Right renal cortex interstitium (tissue), 3 donors: ENCODE results near the gene PPFIA1. TPM values are rescaled to one million over a fixed set of nuclear protein-coding genes. Genes with fewer than 3 reads are reported as not detected.
"Not testable (repeated sequence)": the region's sequence is repeated elsewhere in the genome, so short reads cannot be mapped to it uniquely, and the experiment has no call there.

Experiments used
- DNase-seq, 3 donors: peaks; one replicate each; pipeline ENCODE4 v3.0.0-alpha.2; 2013; ENCODE audit warnings: low read depth in 3 of 3, low spot score in 2 of 3
- polyA plus RNA-seq, 3 donors: library from polyadenylated mRNA; unstranded; fragments of 120-200 nt; gene quantifications; one replicate each; pipeline ENCODE4 v1.2.1, GENCODE V29; 2013; ENCODE audit not compliant: insufficient read length in 3 of 3

The PPFIA1 gene
- polyA plus RNA-seq, 3 donors: 40.2 to 44.4 (median 42.1) TPM

- DNase-seq: no peak
Measured at GRCh38 chr11:70292863-70293262, 22.4 kb downstream of the PPFIA1 start.

GRCh38 chr11:70295166-70295565, 24.7 kb downstream of the PPFIA1 start:
- not testable (repeated sequence) for DNase-seq

- no peak for DNase-seq
Measured at GRCh38 chr11:70296681-70297080, 26.2 kb downstream of the PPFIA1 start.

GRCh38 chr11:70297341-70297740, 26.9 kb downstream of the PPFIA1 start:
- DNase-seq: no peak

GRCh38 chr11:70298243-70298915, 27.9 kb downstream of the PPFIA1 start:
- no peak for DNase-seq

- no peak for DNase-seq
Measured at GRCh38 chr11:70299636-70300035, 29.1 kb downstream of the PPFIA1 start.

GRCh38 chr11:70301191-70301590, 30.7 kb downstream of the PPFIA1 start:
- no peak for DNase-seq

GRCh38 chr11:70301721-70302418, 31.4 kb downstream of the PPFIA1 start:
- no peak for DNase-seq

GRCh38 chr11:70302419-70302752, 31.9 kb downstream of the PPFIA1 start:
- no peak for DNase-seq

GRCh38 chr11:70303070-70303469, 32.6 kb downstream of the PPFIA1 start:
- no peak for DNase-seq

GRCh38 chr11:70304208-70304603, 33.7 kb downstream of the PPFIA1 start:
- no peak for DNase-seq

GRCh38 chr11:70305501-70305900, 35.0 kb downstream of the PPFIA1 start:
- DNase-seq: no peak

GRCh38 chr11:70306586-70307033, 36.1 kb downstream of the PPFIA1 start:
- DNase-seq: no peak

- DNase-seq: no peak
Measured at GRCh38 chr11:70307176-70307575, 36.7 kb downstream of the PPFIA1 start.

GRCh38 chr11:70311616-70312015, 41.1 kb downstream of the PPFIA1 start:
- DNase-seq: no peak

GRCh38 chr11:70312401-70313357, 42.2 kb downstream of the PPFIA1 start:
- no peak for DNase-seq

- no peak for DNase-seq
Measured at GRCh38 chr11:70313945-70314344, 43.5 kb downstream of the PPFIA1 start.

- DNase-seq: no peak
Measured at GRCh38 chr11:70314730-70315129, 44.2 kb downstream of the PPFIA1 start.

GRCh38 chr11:70315716-70316115, 45.2 kb downstream of the PPFIA1 start:
- no peak for DNase-seq

- DNase-seq: no peak
Measured at GRCh38 chr11:70317581-70318305, 47.3 kb downstream of the PPFIA1 start.
